ENCODE measurements around the gene ADA.
"Not testable (repeated sequence)": the region's sequence is repeated elsewhere in the genome, so short reads cannot be mapped to it uniquely, and the experiment has no call there.

The ADA gene

DNA sequence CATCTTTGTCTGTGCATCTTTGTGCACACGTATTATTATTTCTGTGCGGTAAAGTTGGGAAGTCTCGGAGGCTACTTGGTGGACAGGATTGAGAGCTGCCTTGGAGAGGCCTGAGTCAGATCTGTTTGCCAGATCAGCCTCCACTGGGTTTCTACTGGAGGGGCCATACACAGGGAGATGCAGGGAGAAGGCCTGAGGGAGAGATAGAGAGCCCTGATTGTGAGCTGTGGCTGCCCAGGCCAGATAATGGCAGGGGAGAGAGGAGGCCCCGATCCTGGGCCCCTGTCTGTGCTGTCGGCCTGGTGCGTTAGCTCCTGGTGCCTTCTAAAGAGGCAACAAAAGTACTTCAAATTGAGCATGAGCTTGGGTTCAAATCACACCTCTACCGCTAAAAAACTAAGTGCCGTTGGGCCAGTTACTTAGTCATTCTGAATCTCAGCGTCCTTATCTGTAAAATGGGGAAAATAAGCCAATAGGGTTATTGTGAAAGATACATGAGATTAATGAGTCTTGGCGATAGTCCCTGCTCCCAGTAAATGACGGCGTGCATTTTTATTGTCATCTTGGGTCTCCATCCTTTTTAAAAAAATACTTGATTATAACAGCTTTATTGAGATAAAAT, 27.6 kb upstream of the ADA start:
- H3K4me3 ChIP-seq (ENCODE audit: low read depth, low read length), result no peak overlapping the region

GRCh38 chr20:44678242-44678641, 26.7 kb upstream of the ADA start:
- H3K4me3 ChIP-seq (ENCODE audit: low read depth, low read length), result no peak overlapping the region

DNA sequence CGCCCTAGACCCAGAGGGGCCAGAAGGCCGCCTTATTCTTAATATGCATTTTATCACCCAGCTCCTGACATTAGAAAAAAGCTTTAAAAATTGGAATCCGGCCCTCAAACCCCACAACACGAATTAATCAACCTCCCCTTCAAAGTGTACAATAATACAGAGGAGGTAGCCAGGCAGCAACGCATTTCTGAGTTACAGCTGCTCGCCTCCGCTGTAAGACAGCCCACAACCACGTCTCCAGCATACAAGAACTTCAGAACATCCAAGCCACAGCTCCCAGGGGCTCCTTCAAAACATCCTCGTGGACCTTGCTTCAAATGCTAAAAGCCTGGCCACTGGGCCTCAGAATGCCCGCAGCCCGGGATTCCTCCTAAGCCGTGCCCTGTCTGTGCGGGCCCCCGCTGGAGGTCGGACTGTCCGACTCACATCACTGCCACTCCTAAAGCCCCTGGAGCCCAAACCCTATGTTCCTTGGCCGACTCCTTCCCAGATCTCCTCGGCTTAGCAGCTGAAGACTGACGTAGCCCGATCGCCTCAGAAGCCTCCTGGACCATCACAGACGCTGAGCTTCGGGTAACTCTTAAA, 20.9 kb upstream of the ADA start:
- H3K4me3 ChIP-seq (ENCODE audit: low read depth, low read length), result not testable (repeated sequence)

GRCh38 chr20:44671541-44671940, 20.0 kb upstream of the ADA start:
- not testable (repeated sequence) for H3K4me3 ChIP-seq (ENCODE audit: low read depth, low read length)

DNA sequence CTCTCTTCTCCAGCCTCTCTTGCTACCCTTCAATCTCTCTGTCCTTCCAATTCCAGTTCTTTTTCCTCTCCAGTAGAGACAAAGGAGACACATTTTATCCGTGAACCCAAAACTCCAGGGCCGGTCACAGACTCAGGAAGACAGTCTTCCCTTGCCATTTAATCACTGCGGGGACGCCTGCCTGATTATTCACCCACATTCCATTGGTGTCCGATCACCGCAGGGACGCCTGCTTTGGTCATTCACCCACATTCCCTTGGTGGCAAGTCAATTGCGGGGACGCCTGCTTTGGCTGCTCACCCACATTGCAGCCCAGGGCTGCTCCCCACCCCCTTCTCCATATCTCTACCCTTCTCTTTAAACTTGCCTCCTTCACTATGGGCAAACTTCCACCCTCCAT, 19.4 kb upstream of the ADA start:
- H3K4me3 ChIP-seq (ENCODE audit: low read depth, low read length), result not testable (repeated sequence)

DNA sequence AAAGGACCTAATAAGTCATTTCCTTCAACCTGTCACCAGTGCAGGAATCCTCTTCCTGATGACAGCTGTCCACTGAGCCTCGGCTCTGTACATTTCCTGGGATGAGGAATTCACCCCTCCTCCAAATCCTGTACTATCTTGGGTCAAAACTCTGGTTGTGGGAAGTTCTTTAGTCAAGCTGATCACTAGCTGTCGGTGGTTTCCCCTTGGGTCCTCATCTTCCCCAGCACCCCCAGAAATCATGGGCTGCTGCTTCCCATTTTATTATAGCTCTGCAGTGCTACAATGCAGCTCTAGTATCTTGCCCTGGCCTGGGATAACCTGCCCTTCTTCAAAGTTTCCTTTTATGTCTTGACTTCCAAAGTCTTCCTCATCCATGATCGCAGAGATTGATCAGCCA, 14.6 kb upstream of the ADA start:
- H3K4me3 ChIP-seq (ENCODE audit: low read depth, low read length), result no peak overlapping the region

GRCh38 chr20:44664131-44664530, 12.6 kb upstream of the ADA start:
- H3K4me3 ChIP-seq (ENCODE audit: low read depth, low read length), result no peak overlapping the region

GRCh38 chr20:44662261-44662660, 10.8 kb upstream of the ADA start:
- H3K4me3 ChIP-seq (ENCODE audit: low read depth, low read length), result no peak overlapping the region

DNA sequence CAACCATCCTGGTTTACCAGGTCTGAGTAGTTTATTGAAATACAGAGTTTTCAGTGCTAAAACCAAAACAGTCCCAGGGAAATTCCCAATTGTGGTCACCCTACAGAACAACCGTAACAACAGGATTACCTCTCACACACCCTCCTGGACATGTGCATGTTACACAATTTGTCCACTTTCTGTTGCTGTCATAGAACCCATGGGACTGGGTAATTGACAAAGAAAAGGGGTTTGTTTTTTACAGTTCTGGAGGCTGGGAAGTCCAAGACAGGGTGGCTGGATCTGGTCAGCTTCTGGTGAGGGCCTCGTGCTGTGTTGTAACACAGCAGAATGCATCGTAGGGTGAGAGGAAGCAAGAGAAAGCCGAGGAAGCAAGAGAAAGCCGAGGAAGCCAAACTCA, 9.1 kb upstream of the ADA start:
- no peak overlapping the region for H3K4me3 ChIP-seq (ENCODE audit: low read depth, low read length)

DNA sequence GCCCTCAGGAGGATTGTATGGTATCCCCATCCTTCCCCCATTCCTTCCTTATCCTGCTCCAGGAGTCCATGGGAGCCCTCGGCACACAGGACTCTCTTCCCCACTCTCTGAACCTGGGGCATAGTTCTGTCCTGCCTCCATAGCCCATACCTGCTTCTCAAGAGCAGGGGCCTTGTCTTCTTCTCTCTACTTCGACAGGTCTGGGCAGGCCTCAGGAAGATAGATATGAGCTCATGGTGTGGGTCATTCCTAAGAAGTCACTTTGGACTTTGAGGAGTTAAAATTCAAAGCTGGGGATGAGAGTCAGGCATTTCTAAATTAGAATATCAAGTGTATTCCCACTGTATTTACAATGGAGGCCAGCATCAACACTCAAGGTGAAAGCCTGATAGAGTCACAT, 8.4 kb upstream of the ADA start:
- no peak overlapping the region for H3K4me3 ChIP-seq (ENCODE audit: low read depth, low read length)

- H3K4me3 ChIP-seq (ENCODE audit: low read depth, low read length), result no peak overlapping the region
Observed at GRCh38 chr20:44658810-44659209, 7.3 kb upstream of the ADA start.

DNA sequence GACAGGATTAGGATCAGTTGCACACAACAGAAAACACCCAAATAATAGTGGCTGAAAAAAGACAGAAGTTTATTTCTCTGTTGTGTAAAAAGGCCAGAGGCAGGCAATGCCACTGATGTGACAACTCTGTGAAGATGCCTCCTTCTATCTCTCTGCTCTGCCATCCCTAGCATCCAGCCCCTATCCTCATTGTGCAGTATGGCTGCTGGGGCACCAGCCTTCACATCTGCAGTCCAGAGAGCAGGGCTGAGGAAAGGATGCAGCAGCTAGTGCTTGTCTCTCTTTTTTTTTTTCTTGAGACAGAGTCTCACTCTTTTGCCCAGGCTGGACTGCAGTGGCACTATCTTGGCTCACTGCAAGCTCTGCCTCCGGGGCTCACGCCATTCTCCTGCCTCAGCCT, 6.4 kb upstream of the ADA start:
- no peak overlapping the region for H3K4me3 ChIP-seq (ENCODE audit: low read depth, low read length)

DNA sequence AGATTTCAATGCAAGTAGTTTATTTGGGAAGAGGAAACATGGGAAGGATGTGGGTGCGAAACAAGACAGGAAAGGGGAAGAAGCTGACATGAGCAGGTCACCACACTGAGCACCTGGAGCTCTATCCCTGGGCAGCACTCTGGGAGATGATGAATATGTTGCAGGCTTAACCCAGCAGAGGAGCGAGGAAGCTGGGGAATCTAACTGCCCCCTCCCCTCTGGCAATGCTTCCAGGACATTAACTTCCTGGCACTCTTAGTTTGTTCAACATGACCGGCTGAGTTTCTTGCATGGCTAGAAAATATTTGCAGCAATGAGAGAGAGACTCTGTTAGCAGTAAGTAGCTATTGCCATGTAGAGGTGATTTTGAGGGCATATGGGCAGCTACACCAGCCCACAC, 4.9 kb upstream of the ADA start:
- no peak overlapping the region for H3K4me3 ChIP-seq (ENCODE audit: low read depth, low read length)

DNA sequence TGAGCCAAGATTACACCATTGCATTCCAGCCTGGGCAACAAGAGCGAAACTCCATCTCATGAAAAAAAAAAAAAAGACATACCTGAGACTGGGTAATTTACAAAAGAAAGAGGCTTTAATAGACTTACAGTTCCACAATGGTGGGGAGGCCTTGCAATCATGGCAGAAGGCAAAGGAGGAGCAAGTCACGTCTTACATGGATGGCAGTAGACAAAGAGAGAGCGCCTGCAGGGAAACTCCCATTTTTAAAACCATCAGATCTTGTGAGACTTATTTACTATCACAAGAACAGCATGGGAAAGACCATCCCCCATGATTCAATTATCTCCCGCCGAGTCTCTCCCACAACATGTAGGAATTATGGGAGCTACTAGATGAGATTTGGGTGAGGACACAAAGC, 2.7 kb upstream of the ADA start:
- H3K4me3 ChIP-seq (ENCODE audit: low read depth, low read length), result not testable (repeated sequence)

DNA sequence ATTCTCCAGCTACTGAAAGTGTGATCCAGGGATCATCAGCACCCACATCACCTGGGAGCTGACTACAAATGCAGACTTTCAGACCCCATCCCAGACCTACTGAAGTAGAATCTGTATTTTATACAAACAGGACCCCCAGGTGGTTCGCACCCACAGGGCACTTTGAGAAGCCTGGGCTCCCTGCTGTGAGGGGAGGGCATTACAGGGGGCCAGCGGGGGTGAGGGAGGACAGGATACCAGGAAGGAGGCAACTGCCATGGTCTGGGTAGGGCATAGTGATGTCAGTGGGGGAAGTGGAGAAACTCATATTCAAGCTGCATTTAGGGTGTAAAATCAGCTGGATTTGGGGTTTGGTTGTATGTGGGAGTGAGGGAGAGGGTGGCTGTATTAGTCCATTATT, 2.0 kb upstream of the ADA start:
- no peak overlapping the region for H3K4me3 ChIP-seq (ENCODE audit: low read depth, low read length)

DNA sequence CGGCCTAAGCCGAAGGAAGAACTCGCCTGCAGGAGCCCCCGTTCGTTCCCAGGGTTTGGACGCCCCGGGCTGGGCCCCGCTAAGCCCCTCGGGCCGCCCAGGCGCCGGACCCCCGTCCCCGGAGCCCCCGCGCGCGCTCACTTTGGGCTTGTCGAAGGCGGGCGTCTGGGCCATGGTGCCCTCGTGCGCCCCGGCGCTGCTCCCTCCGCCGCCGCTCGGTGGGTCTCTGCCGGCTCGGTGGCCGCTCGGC, 140 bp downstream of the ADA start:
- peak overlapping the region; percentile 70 for H3K4me3 ChIP-seq (ENCODE audit: low read depth, low read length)

GRCh38 chr20:44650771-44651433, 597 bp downstream of the ADA start:
- H3K4me3 ChIP-seq (ENCODE audit: low read depth, low read length), result peak overlapping the region; percentile 70

- H3K4me3 ChIP-seq (ENCODE audit: low read depth, low read length), result no peak overlapping the region
Observed at GRCh38 chr20:44649976-44650375, 1.5 kb downstream of the ADA start.

DNA sequence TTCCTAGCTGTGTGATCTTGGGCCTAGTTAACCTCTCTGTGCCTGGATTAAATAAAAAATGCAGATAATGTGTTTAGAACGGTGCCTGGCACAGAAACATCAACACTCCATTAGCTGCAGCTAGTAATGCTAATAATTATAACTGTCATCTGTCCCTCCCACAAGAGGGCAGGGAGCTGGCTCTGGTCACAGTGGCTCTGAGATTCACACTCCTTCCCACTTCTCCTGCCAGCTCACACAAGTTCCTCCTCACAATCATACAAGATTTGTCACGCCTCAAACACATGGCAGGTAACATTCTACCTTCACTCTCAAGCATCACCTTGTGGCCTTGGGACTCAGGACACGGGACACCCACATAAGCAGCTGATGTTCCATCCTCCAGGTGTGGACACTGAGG, 2.4 kb downstream of the ADA start:
- no peak overlapping the region for H3K4me3 ChIP-seq (ENCODE audit: low read depth, low read length)

DNA sequence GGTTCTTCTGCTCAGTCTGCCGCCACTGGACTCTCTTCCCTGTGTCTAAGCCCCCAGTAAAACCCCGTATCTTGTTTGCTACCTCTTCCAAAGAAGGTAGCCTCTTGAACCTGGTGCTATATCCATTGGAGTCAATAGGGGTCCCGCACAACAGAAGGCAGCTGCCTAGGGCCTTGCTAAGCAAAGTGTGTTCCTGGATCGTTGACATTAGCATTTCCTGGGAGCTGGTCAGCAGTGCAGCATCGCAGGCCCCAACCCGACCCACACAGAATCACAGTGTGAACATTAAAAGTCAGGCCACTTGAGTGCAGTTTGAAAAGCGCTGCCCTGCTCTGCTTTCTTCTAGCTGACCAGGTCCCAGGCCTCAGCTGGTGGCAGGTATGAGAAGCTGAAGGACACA, 2.9 kb downstream of the ADA start:
- H3K4me3 ChIP-seq (ENCODE audit: low read depth, low read length), result no peak overlapping the region

GRCh38 chr20:44648068-44648467, 3.4 kb downstream of the ADA start:
- H3K4me3 ChIP-seq (ENCODE audit: low read depth, low read length), result no peak overlapping the region

GRCh38 chr20:44646641-44647274, 4.7 kb downstream of the ADA start:
- no peak overlapping the region for H3K4me3 ChIP-seq (ENCODE audit: low read depth, low read length)

Measured in iPS-11a (cell line).